22Rv1 (cell line): Measurements from ENCODE around the gene ARHGEF40.

ENCODE experiments used
- CTCF ChIP-seq: fragments of 450-650 bp; IDR thresholded peaks from 2 replicates; pipeline ENCODE4 v1.5.1; 2017; ENCODE audit warnings: mild to moderate bottlenecking
- ZFX ChIP-seq: fragments of 450-650 bp; IDR thresholded peaks from 2 replicates; pipeline ENCODE4 v1.6.1; 2017; ENCODE audit warnings: antibody characterized with exemption, borderline replicate concordance

GRCh38 chr14:21097636-21098075 lies 27.6 kb downstream of the ARHGEF40 start:
- TF ChIP-seq CTCF (no peak), ZFX (no peak)
